ENCODE measurements around the gene CARS2.
"Not testable (repeated sequence)": the region's sequence is repeated elsewhere in the genome, so short reads cannot be mapped to it uniquely, and the experiment has no call there.

CARS2 gene

DNA sequence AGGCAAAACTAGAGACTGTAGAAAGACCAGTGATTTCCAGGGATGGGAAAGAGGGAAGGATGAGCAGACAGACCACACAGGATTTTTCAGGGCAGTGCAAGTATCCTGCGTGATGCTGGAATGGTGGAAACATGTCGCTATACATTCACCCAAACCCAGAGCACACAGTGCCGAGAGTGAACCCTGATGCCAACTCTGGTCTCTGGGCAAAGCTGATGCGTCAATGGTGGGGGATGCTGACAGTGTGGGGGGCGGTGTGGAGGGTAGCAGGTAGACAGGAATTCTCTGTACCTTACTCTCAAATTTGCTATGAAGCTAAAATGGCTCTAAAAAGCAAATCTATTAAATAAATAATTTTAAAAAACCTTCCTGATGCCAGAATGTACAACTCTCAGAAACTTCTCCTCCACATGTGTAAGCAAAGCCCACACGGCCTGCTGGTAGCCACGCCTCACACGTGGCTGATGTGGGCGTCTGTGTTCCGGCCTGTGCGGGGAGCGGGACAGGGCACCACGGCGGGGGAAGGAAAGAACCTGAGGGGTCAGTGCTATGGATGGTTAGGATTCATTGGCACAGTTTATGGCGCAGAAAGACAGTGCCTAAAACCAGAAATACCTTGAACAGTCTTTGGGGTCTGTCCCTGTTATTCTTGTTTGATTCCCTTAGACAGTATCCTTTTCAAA is 23.9 kb downstream of the CARS2 start:
- no peak for DNase-seq

- DNase-seq = no peak
Observed at GRCh38 chr13:110680852-110681251, 25.1 kb downstream of the CARS2 start.

- DNase-seq = no peak
Observed at GRCh38 chr13:110677731-110678545, 28.0 kb downstream of the CARS2 start.

GRCh38 chr13:110676595-110677587 is 29.0 kb downstream of the CARS2 start:
- no peak for DNase-seq

DNA sequence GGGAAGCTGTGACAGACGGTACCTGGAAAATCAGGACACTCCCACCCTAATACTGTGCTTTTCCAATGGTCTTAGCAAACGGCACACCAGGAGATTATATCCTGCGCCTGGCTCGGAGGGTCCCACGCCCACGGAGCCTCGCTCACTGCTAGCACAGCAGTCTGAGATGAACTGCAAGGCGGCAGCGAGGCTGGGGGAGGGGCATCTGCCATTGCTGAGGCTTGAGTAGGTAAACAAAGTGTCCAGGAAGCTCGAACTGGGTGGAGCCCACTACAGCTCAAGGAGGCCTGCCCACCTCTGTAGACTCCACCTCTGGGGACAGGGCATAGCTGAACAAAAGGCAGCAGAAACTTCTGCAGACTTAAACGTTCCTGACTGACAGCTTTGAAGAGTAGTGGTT is 36.1 kb downstream of the CARS2 start:
- DNase-seq = not testable (repeated sequence)

- no peak for DNase-seq
Observed at GRCh38 chr13:110669036-110669435, 36.9 kb downstream of the CARS2 start.

GRCh38 chr13:110666255-110666533 is 39.7 kb downstream of the CARS2 start:
- DNase-seq = no peak

- no peak for DNase-seq
Observed at GRCh38 chr13:110665491-110666254, 40.2 kb downstream of the CARS2 start.

GRCh38 chr13:110664673-110665072 is 41.2 kb downstream of the CARS2 start:
- DNase-seq = no peak

- no peak for DNase-seq
Observed at GRCh38 chr13:110664041-110664440, 41.9 kb downstream of the CARS2 start.

GRCh38 chr13:110663491-110663890 is 42.4 kb downstream of the CARS2 start:
- DNase-seq = no peak

DNA sequence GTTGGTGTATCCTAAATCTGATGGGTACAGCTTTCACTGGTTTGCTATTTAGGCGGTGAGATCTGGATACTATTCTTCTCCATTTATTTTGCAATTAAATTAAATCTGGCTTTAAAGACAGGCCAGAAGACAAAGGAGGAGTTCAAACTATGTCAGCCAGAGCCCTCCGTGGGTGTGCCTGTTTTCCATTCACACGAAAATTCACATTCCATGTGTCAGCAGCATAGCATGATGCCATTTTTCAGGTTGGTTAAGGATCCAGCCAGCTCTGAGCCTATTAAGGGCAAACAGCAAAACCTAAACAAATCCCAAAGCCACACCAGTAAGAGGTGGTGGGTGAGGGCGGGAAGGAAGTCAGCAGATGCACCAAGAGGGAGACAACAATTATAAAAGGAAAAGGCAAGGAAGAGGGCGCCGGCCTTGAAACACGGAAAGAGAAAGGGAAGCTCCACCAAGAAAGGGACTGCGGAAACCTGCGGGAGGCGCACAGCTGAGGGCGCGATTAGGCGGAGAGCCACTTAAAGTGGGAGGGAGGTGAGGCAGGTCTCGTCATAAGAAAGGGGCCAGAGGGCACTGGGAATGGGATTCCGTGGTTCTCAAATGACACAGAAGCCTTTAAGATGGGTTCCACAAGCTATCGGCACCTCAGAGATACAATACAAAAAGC is 43.0 kb downstream of the CARS2 start:
- DNase-seq = no peak

DNA sequence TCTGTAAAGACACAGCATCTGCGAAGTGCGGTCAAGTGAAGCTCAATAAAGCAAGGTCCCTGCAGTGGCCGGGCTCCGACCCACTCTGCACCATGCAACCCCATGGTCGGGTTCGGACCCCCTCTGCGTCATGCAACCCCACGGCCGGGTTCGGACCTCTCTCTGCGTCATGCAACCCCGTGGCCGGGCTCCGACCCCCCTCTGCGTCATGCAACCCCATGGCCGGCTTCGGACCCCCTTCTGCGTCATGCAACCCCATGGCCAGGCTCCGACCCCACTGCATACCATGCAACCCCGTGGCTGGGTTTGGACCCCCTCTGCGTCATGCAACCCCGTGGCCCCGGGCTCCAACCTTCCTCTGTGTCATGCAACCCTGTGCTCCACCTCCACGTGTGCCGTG is 43.8 kb downstream of the CARS2 start:
- DNase-seq = no peak

GRCh38 chr13:110661256-110661655 is 44.7 kb downstream of the CARS2 start:
- DNase-seq = no peak

DNA sequence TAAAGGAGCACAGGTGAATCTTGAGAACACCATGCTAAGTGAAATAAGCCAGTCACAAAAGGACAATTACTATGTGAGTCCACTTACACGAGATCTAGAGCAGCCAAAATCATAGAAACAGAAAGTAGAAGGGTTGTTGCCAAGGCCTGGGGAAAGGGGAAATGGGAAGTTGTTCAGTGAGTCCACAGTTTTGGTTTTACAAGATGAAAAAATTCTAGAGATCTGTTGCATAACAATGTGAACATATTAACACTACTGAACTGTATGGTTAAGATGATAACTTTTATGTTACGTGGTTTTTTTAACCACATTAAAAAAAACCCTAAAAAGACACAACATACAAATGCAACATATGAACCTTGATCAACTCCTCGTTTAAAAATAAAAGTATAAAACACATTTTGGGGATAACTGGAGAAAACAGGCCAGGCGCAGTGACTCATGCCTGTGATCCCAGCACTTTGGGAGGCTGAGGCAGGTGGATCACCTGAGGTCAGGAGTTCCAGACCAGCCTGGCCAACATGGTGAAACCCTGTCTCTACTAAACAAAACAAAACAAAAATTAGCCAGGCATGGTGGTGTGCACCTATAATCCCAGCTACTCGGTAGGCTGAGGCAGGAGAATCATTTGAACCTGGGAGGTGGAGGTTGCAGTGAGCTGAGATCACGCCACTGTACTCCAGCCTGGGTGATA is 47.6 kb downstream of the CARS2 start:
- not testable (repeated sequence) for DNase-seq

GRCh38 chr13:110657196-110657595 is 48.7 kb downstream of the CARS2 start:
- no peak for DNase-seq

DNA sequence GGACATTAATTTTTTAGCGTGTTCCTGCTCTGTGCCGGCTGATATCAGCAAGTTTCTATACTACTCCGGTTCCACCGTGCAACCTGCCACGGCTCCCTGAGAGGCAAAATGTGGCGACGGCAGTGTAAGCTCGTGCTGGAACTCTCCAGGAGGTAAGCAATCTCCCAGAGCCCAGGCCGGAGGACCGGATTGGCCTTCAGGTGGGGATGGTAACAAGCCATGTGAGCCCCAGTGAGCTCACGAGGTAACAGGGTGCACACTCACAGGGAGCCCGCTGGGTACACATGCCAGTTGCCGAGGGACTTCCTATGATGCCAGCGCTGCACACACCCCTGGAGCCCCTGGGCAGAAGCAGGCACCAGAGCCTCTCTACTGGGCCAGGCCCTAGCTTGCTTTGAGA is 52.1 kb downstream of the CARS2 start:
- DNase-seq = no peak

GRCh38 chr13:110653271-110653670 is 52.6 kb downstream of the CARS2 start:
- DNase-seq = no peak

GRCh38 chr13:110652764-110653163 is 53.2 kb downstream of the CARS2 start:
- DNase-seq = no peak

GRCh38 chr13:110652231-110652730 is 53.6 kb downstream of the CARS2 start:
- DNase-seq = no peak

DNA sequence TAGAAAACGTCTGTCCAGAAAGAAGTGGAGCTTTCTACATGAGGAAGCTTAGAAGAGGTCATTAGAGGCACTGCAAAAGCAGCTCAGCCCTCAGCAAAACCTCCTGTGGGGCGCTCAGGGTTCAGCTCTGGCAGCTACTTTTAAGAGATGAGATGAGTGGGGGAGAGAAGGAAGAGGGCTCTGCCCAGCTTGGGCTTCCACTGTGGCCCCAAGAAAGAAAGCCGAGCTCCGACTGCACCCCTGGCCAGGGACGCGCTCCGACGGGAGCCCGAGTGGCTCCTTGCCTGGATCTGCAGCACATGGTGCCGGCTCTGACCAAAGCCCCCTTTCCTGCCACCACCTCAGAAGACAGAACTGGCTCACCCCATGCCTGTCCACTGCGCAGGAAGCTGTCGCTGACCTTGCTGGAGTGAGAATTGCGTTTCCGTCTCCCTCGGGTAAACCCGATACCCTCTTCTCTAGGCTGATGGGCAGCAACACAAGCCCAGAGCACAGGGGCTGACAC is 54.1 kb downstream of the CARS2 start:
- DNase-seq = no peak

Measured in activated T-cell treated with anti-CD3 and anti-CD28 coated beads, Interleukin-2, amount 50 U/mL, for 1 hour (primary cell).